Astrocyte (in vitro differentiated cells and primary cell): ENCODE results near the gene SKIL. TPM values are rescaled to one million over a fixed set of nuclear protein-coding genes. Genes with fewer than 3 reads are reported as not detected.

Experiments used
- DNase-seq: peaks from one replicate; pipeline ENCODE4 v3.0.0-alpha.2; 2010; ENCODE audit warnings: low read depth
- FAIRE-seq: peaks from 2 replicates; lab custom pipeline; 2011; peaks lifted over from hg19 to GRCh38; lab: Jason Lieb, UNC
- H2AFZ ChIP-seq: 2 replicates; pipeline ENCODE4 v1.6.0; 2012; ENCODE audit warnings: low read depth, low read length, inconsistent platforms
- H3K27ac ChIP-seq: 2 replicates; pipeline ENCODE4 v1.5.1; 2011; ENCODE audit warnings: low read depth, low read length, inconsistent platforms
- H3K27me3 ChIP-seq: 2 replicates; pipeline ENCODE4 v1.6.0; 2011; ENCODE audit warnings: low read length, inconsistent platforms; ENCODE audit not compliant: insufficient read depth
- H3K36me3 ChIP-seq: 2 replicates; pipeline ENCODE4 v1.5.1; 2011; ENCODE audit warnings: low read length, inconsistent platforms; ENCODE audit not compliant: insufficient read depth
- H3K4me1 ChIP-seq: 2 replicates; pipeline ENCODE4 v1.5.1; 2011; ENCODE audit warnings: low read length, inconsistent platforms; ENCODE audit not compliant: insufficient read depth
- H3K4me2 ChIP-seq: 2 replicates; pipeline ENCODE4 v1.6.0; 2012; ENCODE audit warnings: low read length, inconsistent platforms
- H3K4me3 ChIP-seq: 2 replicates; pipeline ENCODE4 v1.5.1; 2011; ENCODE audit warnings: low read depth, mild to moderate bottlenecking, low read length, inconsistent platforms; ENCODE audit not compliant: insufficient read depth
- H3K79me2 ChIP-seq: 2 replicates; pipeline ENCODE4 v1.6.0; 2012; ENCODE audit warnings: mild to moderate bottlenecking, low read length, inconsistent platforms; ENCODE audit not compliant: insufficient read depth
- H3K9ac ChIP-seq: 2 replicates; pipeline ENCODE4 v1.6.0; 2012; ENCODE audit warnings: mild to moderate bottlenecking, low read length, inconsistent platforms
- H3K9me3 ChIP-seq: 2 replicates; pipeline ENCODE4 v1.5.1; 2012; ENCODE audit warnings: low read depth, mild to moderate bottlenecking, low read length, inconsistent platforms; ENCODE audit not compliant: insufficient read depth
- H4K20me1 ChIP-seq: 2 replicates; pipeline ENCODE4 v1.6.0; 2012; ENCODE audit warnings: low read length, inconsistent platforms; ENCODE audit not compliant: insufficient read depth
- H3K27ac Mint-ChIP-seq: one replicate; pipeline ENCODE4 v1.8.0; 2021; ENCODE audit warnings: mild to moderate bottlenecking, mixed read lengths; ENCODE audit not compliant: unreplicated experiment
- H3K27me3 Mint-ChIP-seq: one replicate; pipeline ENCODE4 v1.8.0; 2021; ENCODE audit warnings: low read depth, mixed read lengths; ENCODE audit not compliant: unreplicated experiment
- H3K36me3 Mint-ChIP-seq: one replicate; pipeline ENCODE4 v1.8.0; 2021; ENCODE audit warnings: low read depth, mixed read lengths; ENCODE audit not compliant: unreplicated experiment
- H3K4me1 Mint-ChIP-seq: one replicate; pipeline ENCODE4 v1.8.0; 2021; ENCODE audit warnings: low read depth, mixed read lengths; ENCODE audit not compliant: unreplicated experiment
- H3K4me3 Mint-ChIP-seq: one replicate; pipeline ENCODE4 v1.8.0; 2021; ENCODE audit warnings: mild to moderate bottlenecking, moderate library complexity, mixed read lengths; ENCODE audit not compliant: unreplicated experiment
- H3K9me3 Mint-ChIP-seq: one replicate; pipeline ENCODE4 v1.8.0; 2021; ENCODE audit warnings: mild to moderate bottlenecking, mixed read lengths; ENCODE audit not compliant: unreplicated experiment
- CTCF ChIP-seq: IDR thresholded peaks from 2 replicates; pipeline ENCODE4 v1.5.1; 2011; ENCODE audit warnings: low read depth, mild to moderate bottlenecking, inconsistent platforms, low read length, moderate library complexity; ENCODE audit not compliant: insufficient read depth
- EZH2 ChIP-seq: IDR thresholded peaks from 2 replicates; pipeline ENCODE4 v1.6.1; 2012; ENCODE audit warnings: mild to moderate bottlenecking, low read length, inconsistent platforms; ENCODE audit not compliant: insufficient read depth
- total RNA-seq: library from RNA; stranded (reverse); gene quantifications from 2 replicates; pipeline ENCODE4 v1.2.1, GENCODE V29; 2021

Gene SKIL
- total RNA-seq, 1 donor from 2014 or later, result 156 TPM

- H3K4me2 ChIP-seq, result no peak overlapping the region
- no peak overlapping the region for H3K4me3 Mint-ChIP-seq
- FAIRE-seq, result no peak
- H4K20me1 ChIP-seq, result no peaks in the 10 kb centered on the region
- peaks cover 20% of the 10 kb centered on the region for H3K4me1 Mint-ChIP-seq
- H3K9me3 Mint-ChIP-seq, result no peaks in the 10 kb centered on the region
- peaks cover 4% of the 10 kb centered on the region for H3K27me3 Mint-ChIP-seq
- DNase-seq, result no peak
- H3K79me2 ChIP-seq, result no peaks in the 10 kb centered on the region
- no peaks in the 10 kb centered on the region for H3K36me3 ChIP-seq
- no peak overlapping the region for H2AFZ ChIP-seq
- H3K27ac Mint-ChIP-seq, result no peak overlapping the region
- H3K4me1 ChIP-seq, result no peaks in the 10 kb centered on the region
- no peak overlapping the region for H3K27ac ChIP-seq
- no peaks in the 10 kb centered on the region for H3K9me3 ChIP-seq
- H3K36me3 Mint-ChIP-seq, result no peaks in the 10 kb centered on the region
- H3K27me3 ChIP-seq, result no peaks in the 10 kb centered on the region
- H3K9ac ChIP-seq, result no peak overlapping the region
- H3K4me3 ChIP-seq, result no peak overlapping the region
- TF ChIP-seq CTCF, result no peak
- no peak for TF ChIP-seq EZH2
These were observed 6.8 kb upstream of the SKIL start for GRCh38 chr3:170350515-170351413.

GRCh38 chr3:170352936-170353335 is 4.6 kb upstream of the SKIL start:
- Mint-ChIP-seq H3K27me3 (peaks cover 4% of the 10 kb centered on the region), H3K9me3 (no peaks in the 10 kb centered on the region), H3K36me3 (no peaks in the 10 kb centered on the region), H3K27ac (no peak overlapping the region), H3K4me1 (peaks cover 22% of the 10 kb centered on the region), H3K4me3 (no peak overlapping the region)
- FAIRE-seq, result no peak
- H3K27me3 ChIP-seq, result no peaks in the 10 kb centered on the region
- H3K4me1 ChIP-seq, result peaks cover 5% of the 10 kb centered on the region
- no peak overlapping the region for H3K9ac ChIP-seq
- no peak for DNase-seq
- H4K20me1 ChIP-seq, result no peaks in the 10 kb centered on the region
- TF ChIP-seq EZH2, result no peak
- TF ChIP-seq CTCF, result no peak
- no peak overlapping the region for H2AFZ ChIP-seq
- H3K27ac ChIP-seq, result no peak overlapping the region
- no peak overlapping the region for H3K4me2 ChIP-seq
- peaks cover 3% of the 10 kb centered on the region for H3K79me2 ChIP-seq
- H3K9me3 ChIP-seq, result no peaks in the 10 kb centered on the region
- H3K4me3 ChIP-seq, result no peak overlapping the region
- no peaks in the 10 kb centered on the region for H3K36me3 ChIP-seq

- H4K20me1 ChIP-seq, result peaks cover 3% of the 10 kb centered on the region
- no peak overlapping the region for H2AFZ ChIP-seq
- peaks cover 8% of the 10 kb centered on the region for H3K79me2 ChIP-seq
- TF ChIP-seq EZH2 (no peak), CTCF (no peak)
- FAIRE-seq (no peak), DNase-seq (no peak)
- no peaks in the 10 kb centered on the region for H3K36me3 ChIP-seq
- H3K9ac ChIP-seq, result no peak overlapping the region
- no peaks in the 10 kb centered on the region for H3K27me3 ChIP-seq
- H3K4me3 ChIP-seq, result no peak overlapping the region
- no peak overlapping the region for H3K4me3 Mint-ChIP-seq
- no peaks in the 10 kb centered on the region for H3K9me3 Mint-ChIP-seq
- H3K36me3 Mint-ChIP-seq, result no peaks in the 10 kb centered on the region
- no peak overlapping the region for H3K27ac ChIP-seq
- peaks cover 5% of the 10 kb centered on the region for H3K4me1 ChIP-seq
- H3K27me3 Mint-ChIP-seq, result peaks cover 4% of the 10 kb centered on the region
- H3K9me3 ChIP-seq, result no peaks in the 10 kb centered on the region
- H3K4me2 ChIP-seq, result no peak overlapping the region
- H3K4me1 Mint-ChIP-seq, result peaks cover 22% of the 10 kb centered on the region
- peak overlapping the region; percentile 34 for H3K27ac Mint-ChIP-seq
These were observed 4.0 kb upstream of the SKIL start for GRCh38 chr3:170353485-170353884.
